ENCODE results near the gene CDKN2B-AS1. TPM values are rescaled to one million over a fixed set of nuclear protein-coding genes. Genes with fewer than 3 reads are reported as not detected.

CDKN2B-AS1 gene
- total RNA-seq, 1 donor from 2014 or later: not detected

- Mint-ChIP-seq H3K36me3 (no peaks in the 10 kb centered on the region), H3K27ac (no peak overlapping the region), H3K27me3 (ENCODE audit: insufficient read depth, low read depth) (no peaks in the 10 kb centered on the region), H3K9me3 (no peaks in the 10 kb centered on the region), H3K4me1 (peaks cover 5% of the 10 kb centered on the region), H3K4me3 (no peak overlapping the region)
- Histone ChIP-seq H3K9ac (no peak overlapping the region), H3F3A (ENCODE audit: low read depth) (no peaks in the 10 kb centered on the region), H3K4me1 (no peaks in the 10 kb centered on the region), H3K9me3 (ENCODE audit: low read depth) (no peaks in the 10 kb centered on the region), H3K4me2 (no peak overlapping the region), H3K79me2 (ENCODE audit: low read depth) (no peaks in the 10 kb centered on the region), H3K4me3 (no peak overlapping the region), H2AFZ (replicated peaks) (no peak overlapping the region), H4K20me1 (ENCODE audit: low read depth) (no peaks in the 10 kb centered on the region), H3K36me3 (no peaks in the 10 kb centered on the region), H3K27ac (no peak overlapping the region), H3K27me3 (no peaks in the 10 kb centered on the region)
- TF ChIP-seq EZH2 (IDR thresholded peaks at IDR 0.05) (no peak), EZH2phosphoT487 (IDR thresholded peaks at IDR 0.05) (no peak), CTCF (IDR thresholded peaks at IDR 0.05) (no peak)
- DNase-seq (ENCODE audit: low spot score): no peak
Observed at GRCh38 chr9:22046243-22046885, 51.8 kb downstream of the CDKN2B-AS1 start.

- H3K4me1 ChIP-seq: peaks cover 3% of the 10 kb centered on the region
Observed at GRCh38 chr9:22047596-22047995, 53.0 kb downstream of the CDKN2B-AS1 start.

DNA sequence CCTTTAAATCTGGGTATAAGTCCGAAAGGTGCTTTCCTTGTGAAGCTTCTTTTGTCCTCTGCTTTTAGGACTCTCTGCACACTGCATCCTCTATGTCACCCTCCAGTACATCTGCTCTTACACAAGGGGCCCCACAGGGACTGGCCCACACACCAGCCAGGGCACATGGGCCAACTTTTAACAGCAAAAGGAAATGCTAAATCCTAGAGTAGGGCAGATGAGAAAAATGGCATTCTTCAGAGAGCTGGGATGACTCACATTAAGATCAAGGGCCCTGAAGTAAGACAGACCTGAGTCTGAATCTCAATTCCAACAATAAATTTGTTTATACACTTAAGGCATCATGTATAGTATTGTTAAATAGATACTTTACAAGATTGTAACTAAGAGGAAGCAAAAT, 54.8 kb downstream of the CDKN2B-AS1 start:
- Mint-ChIP-seq H3K27me3 (ENCODE audit: insufficient read depth, low read depth) (no peaks in the 10 kb centered on the region), H3K9me3 (no peaks in the 10 kb centered on the region), H3K4me3 (no peak overlapping the region)

More at GRCh38 chr9:22047596-22047995, 53.0 kb downstream of the CDKN2B-AS1 start:
- Histone ChIP-seq H3F3A (ENCODE audit: low read depth) (no peaks in the 10 kb centered on the region), H3K27me3 (no peaks in the 10 kb centered on the region), H4K20me1 (ENCODE audit: low read depth) (no peaks in the 10 kb centered on the region), H3K36me3 (no peaks in the 10 kb centered on the region), H3K4me3 (no peak overlapping the region), H2AFZ (replicated peaks) (no peak overlapping the region), H3K9me3 (ENCODE audit: low read depth) (no peaks in the 10 kb centered on the region), H3K4me2 (no peak overlapping the region), H3K27ac (no peak overlapping the region), H3K79me2 (ENCODE audit: low read depth) (no peaks in the 10 kb centered on the region), H3K9ac (no peak overlapping the region)
- Mint-ChIP-seq H3K4me3 (no peak overlapping the region), H3K9me3 (no peaks in the 10 kb centered on the region), H3K36me3 (no peaks in the 10 kb centered on the region), H3K4me1 (peaks cover 12% of the 10 kb centered on the region), H3K27me3 (ENCODE audit: insufficient read depth, low read depth) (no peaks in the 10 kb centered on the region), H3K27ac (no peak overlapping the region)
- TF ChIP-seq EZH2phosphoT487 (IDR thresholded peaks at IDR 0.05) (no peak), EZH2 (IDR thresholded peaks at IDR 0.05) (no peak), CTCF (IDR thresholded peaks at IDR 0.05) (no peak)
- DNase-seq (ENCODE audit: low spot score): no peak

More for the DNA sequence above, 54.8 kb downstream of the CDKN2B-AS1 start:
- TF ChIP-seq CTCF (IDR thresholded peaks at IDR 0.05): no peak
- TF ChIP-seq EZH2phosphoT487 (IDR thresholded peaks at IDR 0.05): no peak
- TF ChIP-seq EZH2 (IDR thresholded peaks at IDR 0.05): no peak
- H3K4me2 ChIP-seq: no peak overlapping the region
- H3K4me3 ChIP-seq: no peak overlapping the region
- H3K4me1 ChIP-seq: peaks cover 8% of the 10 kb centered on the region
- H3K79me2 ChIP-seq (ENCODE audit: low read depth): no peaks in the 10 kb centered on the region
- Mint-ChIP-seq H3K27ac (no peak overlapping the region), H3K4me1 (peaks cover 16% of the 10 kb centered on the region), H3K36me3 (no peaks in the 10 kb centered on the region)
- DNase-seq (ENCODE audit: low spot score): no peak
- H3K27me3 ChIP-seq: no peaks in the 10 kb centered on the region
- H2AFZ ChIP-seq (replicated peaks): no peak overlapping the region
- no peak overlapping the region for H3K27ac ChIP-seq
- H4K20me1 ChIP-seq (ENCODE audit: low read depth): no peaks in the 10 kb centered on the region
- H3K9me3 ChIP-seq (ENCODE audit: low read depth): no peaks in the 10 kb centered on the region
- no peak overlapping the region for H3K9ac ChIP-seq
- no peaks in the 10 kb centered on the region for H3K36me3 ChIP-seq
- no peaks in the 10 kb centered on the region for H3F3A ChIP-seq (ENCODE audit: low read depth)

Data from neural progenitor cell (in vitro differentiated cells).